Lower leg skin (tissue), 4 donors: ENCODE results near the gene XYLT1. TPM values are rescaled to one million over a fixed set of nuclear protein-coding genes. Genes with fewer than 3 reads are reported as not detected.

ENCODE experiments used
- DNase-seq, 2 donors: peaks; one replicate each; pipeline ENCODE4 v3.0.0-alpha.2; 2019; ENCODE audit warnings: low spot score in 2 of 2
- H3K4me3 ChIP-seq: fragments of 200-600 bp; sonication (generic); 2 replicates; pipeline ENCODE4 v1.5.1; 2017; ENCODE audit warnings: mild to moderate bottlenecking, low read depth; ENCODE audit not compliant: poor library complexity, severe bottlenecking
- POLR2A ChIP-seq, 2 donors: fragments of 450-650 bp; IDR thresholded peaks; one replicate each; pipeline ENCODE4 v1.6.1; 2016 to 2017; ENCODE audit warnings: antibody characterized with exemption in 2 of 2, mild to moderate bottlenecking in 1 of 2, moderate library complexity in 1 of 2
- WGBS, 2 donors: methylation state at CpG; one replicate each; pipeline ENCODE4 v1.1.5; 2018; 5-methylcytosine and 5-hydroxymethylcytosine counted together
- intact Hi-C: fragments of 100-400 bp; cut with DNase I; formaldehyde crosslinking; loops from one replicate; pipeline ENCODE4 v1.15.0; 2023; ENCODE audit warnings: low total_unique reads
- total RNA-seq, 4 donors: library from RNA; depleted of rRNA; stranded (reverse); fragments of >200 nt; gene quantifications; one replicate each; pipeline ENCODE4 v1.1.0, GENCODE V29; 2016
- TF ChIP-seq, protein P1 (sequence below), 3 donors: fragments of 450-650 bp; IDR thresholded peaks; one replicate each; pipeline ENCODE4 v1.5.1; 2016; ENCODE audit warnings: antibody characterized with exemption in 3 of 3, mild to moderate bottlenecking in 3 of 3, moderate library complexity in 2 of 3

The XYLT1 gene
- total RNA-seq, 4 donors from 2014 or later: 17.2 to 20.3 (median 19.7) TPM

DNA sequence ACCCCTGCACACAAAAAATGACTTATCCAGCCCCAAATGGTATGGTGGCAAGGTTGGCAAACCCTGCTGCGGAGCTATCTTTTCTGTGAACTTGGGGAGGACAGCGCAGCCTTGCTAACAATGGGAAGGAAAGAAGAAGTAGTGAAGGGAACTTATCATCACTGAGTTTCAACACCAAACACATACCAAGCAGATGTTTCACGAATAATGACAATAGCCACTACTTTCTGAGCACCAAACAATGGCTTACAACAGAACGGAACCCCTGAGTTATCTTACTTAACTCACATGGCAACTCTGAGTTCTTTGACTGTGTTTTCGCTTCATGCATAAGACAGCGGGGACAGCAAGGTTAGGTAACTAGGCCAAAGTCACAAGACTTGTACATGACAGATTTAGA, 148.9 kb downstream of the XYLT1 start:
- H3K4me3 ChIP-seq: no peak overlapping the region
- TF ChIP-seq, protein P1, sequence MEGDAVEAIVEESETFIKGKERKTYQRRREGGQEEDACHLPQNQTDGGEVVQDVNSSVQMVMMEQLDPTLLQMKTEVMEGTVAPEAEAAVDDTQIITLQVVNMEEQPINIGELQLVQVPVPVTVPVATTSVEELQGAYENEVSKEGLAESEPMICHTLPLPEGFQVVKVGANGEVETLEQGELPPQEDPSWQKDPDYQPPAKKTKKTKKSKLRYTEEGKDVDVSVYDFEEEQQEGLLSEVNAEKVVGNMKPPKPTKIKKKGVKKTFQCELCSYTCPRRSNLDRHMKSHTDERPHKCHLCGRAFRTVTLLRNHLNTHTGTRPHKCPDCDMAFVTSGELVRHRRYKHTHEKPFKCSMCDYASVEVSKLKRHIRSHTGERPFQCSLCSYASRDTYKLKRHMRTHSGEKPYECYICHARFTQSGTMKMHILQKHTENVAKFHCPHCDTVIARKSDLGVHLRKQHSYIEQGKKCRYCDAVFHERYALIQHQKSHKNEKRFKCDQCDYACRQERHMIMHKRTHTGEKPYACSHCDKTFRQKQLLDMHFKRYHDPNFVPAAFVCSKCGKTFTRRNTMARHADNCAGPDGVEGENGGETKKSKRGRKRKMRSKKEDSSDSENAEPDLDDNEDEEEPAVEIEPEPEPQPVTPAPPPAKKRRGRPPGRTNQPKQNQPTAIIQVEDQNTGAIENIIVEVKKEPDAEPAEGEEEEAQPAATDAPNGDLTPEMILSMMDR (IDR thresholded peaks at IDR 0.05): no peak
- TF ChIP-seq POLR2A (IDR thresholded peaks at IDR 0.05): no peak
- intact Hi-C loops: no loop called here
- WGBS, 2 donors: 86 to 90% methylated on average over 6 of the region's 6 CpGs
- no peak for DNase-seq

DNA sequence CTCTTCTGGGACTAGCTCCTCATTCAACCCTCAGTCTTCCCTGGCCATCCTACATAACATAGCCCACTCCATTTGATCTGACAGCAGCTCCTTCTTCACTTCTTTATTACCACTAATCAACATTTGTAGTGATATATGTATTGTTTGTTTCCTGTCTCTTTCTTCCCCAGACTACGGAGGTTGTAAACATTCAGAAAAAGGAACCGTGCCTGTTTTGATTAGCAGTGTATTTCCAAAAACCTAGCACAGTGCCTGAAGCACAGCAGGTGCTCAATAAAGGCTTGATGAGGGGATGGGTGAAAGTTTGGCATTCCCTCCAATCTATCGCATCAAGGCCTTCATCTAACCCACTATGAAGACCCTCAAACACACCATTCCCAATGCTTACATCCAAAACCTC, 150.8 kb downstream of the XYLT1 start:
- TF ChIP-seq, protein P1 (IDR thresholded peaks at IDR 0.05): no peak
- TF ChIP-seq POLR2A (IDR thresholded peaks at IDR 0.05): no peak
- intact Hi-C loops: no loop called here
- DNase-seq: no peak
- 71 to 77% methylated on average over 3 of the region's 3 CpGs for WGBS, 2 donors
- no peak overlapping the region for H3K4me3 ChIP-seq

DNA sequence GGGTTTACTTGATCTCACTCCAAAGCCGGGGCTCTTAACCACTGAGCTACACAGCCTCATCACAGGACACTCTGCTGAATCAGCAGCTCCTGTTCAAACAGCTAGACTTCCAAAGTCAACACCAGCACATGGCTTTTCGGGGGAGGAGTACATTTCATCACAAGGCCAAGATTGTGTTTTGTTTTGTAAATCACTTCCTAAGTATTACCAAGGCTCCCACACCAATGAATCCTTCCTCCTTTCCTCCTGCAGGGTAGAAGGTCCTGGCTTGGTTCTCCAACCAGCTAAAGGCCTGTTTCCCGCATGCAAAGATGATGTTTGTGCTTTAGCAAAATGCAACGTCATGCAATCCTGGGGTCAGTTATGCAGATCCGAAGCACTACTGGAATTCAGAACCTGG, 152.5 kb downstream of the XYLT1 start:
- TF ChIP-seq, protein P1 (IDR thresholded peaks at IDR 0.05): no peak
- no peak for TF ChIP-seq POLR2A (IDR thresholded peaks at IDR 0.05)
- no peak overlapping the region for H3K4me3 ChIP-seq
- no peak for DNase-seq
- WGBS, 2 donors: 62 to 75% methylated on average over 5 of the region's 5 CpGs
- intact Hi-C loops: no loop called here

DNA sequence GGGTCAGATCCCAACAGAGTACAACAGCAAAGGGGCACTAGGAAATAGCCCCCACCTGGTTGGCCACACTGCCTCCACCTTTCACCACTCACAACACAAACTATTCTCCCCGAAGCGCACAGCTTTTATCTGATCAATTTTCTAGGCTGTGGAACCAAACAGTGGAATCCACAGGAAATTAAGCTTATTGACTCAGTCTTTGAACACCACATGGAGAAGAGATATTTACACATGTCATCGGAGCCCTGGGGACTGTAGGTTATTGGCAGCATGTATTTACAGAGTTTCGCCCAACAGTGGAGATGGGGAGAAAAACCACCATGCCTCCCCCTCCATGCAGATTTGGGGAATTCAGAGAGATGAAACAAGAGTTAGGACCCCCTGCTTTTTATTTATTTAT, 154.8 kb downstream of the XYLT1 start:
- 89 to 97% methylated on average over 4 of the region's 4 CpGs for WGBS, 2 donors
- intact Hi-C loops: no loop called here
- H3K4me3 ChIP-seq: no peak overlapping the region
- no peak for DNase-seq
- TF ChIP-seq, protein P1 (IDR thresholded peaks at IDR 0.05): no peak
- TF ChIP-seq POLR2A (IDR thresholded peaks at IDR 0.05): no peak

DNA sequence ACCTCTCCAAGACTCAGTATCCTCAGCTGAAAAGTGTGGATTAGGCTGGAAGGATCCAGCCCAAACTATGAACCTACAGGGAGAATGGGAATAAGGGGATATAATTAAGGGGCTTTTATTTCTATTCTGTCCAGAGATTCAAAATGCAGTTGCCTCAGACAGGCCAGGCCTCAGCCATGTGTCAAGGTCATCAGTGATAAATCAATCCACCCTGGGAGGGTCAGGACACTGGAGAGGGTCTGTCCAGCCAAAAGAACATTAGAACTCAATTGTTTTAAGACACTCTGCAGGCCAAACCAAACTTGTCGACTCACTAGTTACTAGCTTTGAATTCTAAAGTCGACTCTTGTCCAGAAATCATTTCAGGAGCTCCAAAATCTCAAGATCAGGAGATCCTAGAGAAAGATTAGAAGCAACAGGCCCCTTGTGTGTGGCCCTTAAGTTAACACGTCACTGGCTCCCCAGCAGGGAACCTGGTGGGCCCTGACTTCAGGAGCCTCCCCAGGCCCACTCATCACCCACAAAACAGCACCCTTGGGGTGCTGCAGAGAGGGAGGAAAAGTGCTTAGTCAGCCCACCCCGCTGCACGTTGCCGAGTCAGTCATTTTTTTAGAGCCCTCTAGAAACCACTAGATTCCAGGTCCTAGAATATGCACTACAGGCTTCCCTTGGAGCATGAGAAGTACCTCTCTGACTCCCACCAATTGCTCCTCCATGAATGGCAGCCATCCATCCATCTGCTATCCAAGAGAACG, 156.8 kb downstream of the XYLT1 start:
- H3K4me3 ChIP-seq: no peak overlapping the region
- TF ChIP-seq POLR2A (IDR thresholded peaks at IDR 0.05): no peak
- TF ChIP-seq, protein P1 (IDR thresholded peaks at IDR 0.05): no peak
- no peak for DNase-seq
- 67 to 77% methylated on average over 7 of the region's 7 CpGs for WGBS, 2 donors
- intact Hi-C loops: no loop called here
